ENCODE results near the gene SLC34A3. TPM values are rescaled to one million over a fixed set of nuclear protein-coding genes. Genes with fewer than 3 reads are reported as not detected.
A peak's percentile ranks its signal among the peaks of the same experiment; 100 is the strongest.
"Not testable (repeated sequence)": the region's sequence is repeated elsewhere in the genome, so short reads cannot be mapped to it uniquely, and the experiment has no call there.

SLC34A3 gene
- total RNA-seq, 1 donor from 2014 or later: 0.27 TPM

DNA sequence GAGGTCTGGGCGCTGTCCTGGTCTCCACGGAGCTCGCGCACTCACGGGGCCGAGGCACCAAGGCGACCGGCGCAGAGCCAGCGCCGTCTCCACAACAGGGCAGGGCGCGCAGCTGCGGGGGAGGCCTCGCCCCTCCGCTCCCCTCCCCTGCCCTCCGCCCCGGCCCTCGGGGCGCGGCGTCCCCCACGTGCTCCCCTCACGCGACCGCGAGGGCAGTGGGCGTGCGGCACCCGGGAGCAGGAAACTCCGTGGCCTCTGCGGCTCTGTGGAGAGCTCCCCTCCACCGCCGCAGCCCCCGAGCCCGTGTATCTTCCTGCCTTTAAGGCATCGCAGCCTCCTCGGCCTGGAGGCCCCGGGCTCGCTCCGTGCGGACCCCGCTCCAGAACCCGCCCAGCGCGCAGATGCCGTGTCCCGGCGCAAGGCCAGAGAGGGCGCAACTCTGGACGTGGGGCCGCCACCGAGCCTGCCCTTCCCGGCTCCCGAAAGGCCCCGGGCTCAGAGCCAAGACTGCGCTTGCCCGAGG is 9.7 kb downstream of the SLC34A3 start:
- TF ChIP-seq, protein P1, sequence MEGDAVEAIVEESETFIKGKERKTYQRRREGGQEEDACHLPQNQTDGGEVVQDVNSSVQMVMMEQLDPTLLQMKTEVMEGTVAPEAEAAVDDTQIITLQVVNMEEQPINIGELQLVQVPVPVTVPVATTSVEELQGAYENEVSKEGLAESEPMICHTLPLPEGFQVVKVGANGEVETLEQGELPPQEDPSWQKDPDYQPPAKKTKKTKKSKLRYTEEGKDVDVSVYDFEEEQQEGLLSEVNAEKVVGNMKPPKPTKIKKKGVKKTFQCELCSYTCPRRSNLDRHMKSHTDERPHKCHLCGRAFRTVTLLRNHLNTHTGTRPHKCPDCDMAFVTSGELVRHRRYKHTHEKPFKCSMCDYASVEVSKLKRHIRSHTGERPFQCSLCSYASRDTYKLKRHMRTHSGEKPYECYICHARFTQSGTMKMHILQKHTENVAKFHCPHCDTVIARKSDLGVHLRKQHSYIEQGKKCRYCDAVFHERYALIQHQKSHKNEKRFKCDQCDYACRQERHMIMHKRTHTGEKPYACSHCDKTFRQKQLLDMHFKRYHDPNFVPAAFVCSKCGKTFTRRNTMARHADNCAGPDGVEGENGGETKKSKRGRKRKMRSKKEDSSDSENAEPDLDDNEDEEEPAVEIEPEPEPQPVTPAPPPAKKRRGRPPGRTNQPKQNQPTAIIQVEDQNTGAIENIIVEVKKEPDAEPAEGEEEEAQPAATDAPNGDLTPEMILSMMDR (IDR thresholded peaks at IDR 0.05; ENCODE audit: unreplicated experiment): no peak
- Mint-ChIP-seq H3K27me3 (ENCODE audit: low read depth) (no peaks in the 10 kb centered on the region), H3K27ac (peak overlapping the region; percentile 84), H3K4me3 (peak overlapping the region; percentile 65), H3K36me3 (peaks cover 12% of the 10 kb centered on the region), H3K9me3 (no peaks in the 10 kb centered on the region), H3K4me1 (peaks cover 26% of the 10 kb centered on the region)
- peak; percentile 50 to 72 for DNase-seq (ENCODE audit: low spot score in 2 of 2, unreplicated experiment in 2 of 2)

DNA sequence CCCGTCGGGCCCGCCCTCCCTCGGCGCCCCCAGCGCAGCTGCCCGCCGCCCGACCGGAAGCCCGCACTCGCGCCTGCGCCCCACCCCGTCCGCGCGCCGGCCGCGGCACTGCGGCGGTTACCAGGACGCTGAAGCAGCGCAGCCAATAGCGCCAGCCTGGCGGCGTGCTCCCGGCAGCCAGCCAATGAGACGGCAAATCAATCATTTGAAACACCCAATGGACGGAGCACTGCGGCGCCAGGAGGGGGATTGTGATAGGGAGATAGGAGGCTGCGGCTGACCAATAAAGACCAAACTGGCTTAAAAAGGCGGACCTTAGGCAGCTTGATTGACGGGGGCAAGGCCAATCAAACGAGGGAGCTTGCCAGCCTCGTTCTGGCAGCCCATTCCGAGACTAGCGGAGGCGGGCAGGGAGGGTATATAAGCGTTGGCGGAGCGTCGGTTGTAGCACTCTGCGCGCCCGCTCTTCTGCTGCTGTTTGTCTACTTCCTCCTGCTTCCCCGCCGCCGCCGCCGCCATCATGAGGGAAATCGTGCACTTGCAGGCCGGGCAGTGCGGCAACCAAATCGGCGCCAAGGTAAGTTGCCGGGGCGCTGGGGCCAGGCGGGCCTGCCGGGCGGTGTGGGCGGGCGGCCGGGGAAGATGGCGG is 10.3 kb downstream of the SLC34A3 start, which contains the start of gene TUBB4B:
Gene TUBB4B, plus strand, starts transcription at position 447 of the 649 bp plus-strand sequence. Its CDS starts 74 bp downstream, at position 521.
- peak; percentile 97 to 99 for DNase-seq (ENCODE audit: low spot score in 2 of 2, unreplicated experiment in 2 of 2)
- peak within 1 kb of the TSS; percentile 89 for H3K4me3 Mint-ChIP-seq
- H3K36me3 Mint-ChIP-seq: peaks cover 12% of the 10 kb centered on the region
- no peaks in the 10 kb centered on the region for H3K9me3 Mint-ChIP-seq
- TF ChIP-seq, protein P1 (IDR thresholded peaks at IDR 0.05; ENCODE audit: unreplicated experiment): no peak
- H3K4me1 Mint-ChIP-seq: peaks cover 25% of the 10 kb centered on the region
- H3K27me3 Mint-ChIP-seq (ENCODE audit: low read depth): no peaks in the 10 kb centered on the region
- H3K27ac Mint-ChIP-seq: peak within 1 kb of the TSS; percentile 96

DNA sequence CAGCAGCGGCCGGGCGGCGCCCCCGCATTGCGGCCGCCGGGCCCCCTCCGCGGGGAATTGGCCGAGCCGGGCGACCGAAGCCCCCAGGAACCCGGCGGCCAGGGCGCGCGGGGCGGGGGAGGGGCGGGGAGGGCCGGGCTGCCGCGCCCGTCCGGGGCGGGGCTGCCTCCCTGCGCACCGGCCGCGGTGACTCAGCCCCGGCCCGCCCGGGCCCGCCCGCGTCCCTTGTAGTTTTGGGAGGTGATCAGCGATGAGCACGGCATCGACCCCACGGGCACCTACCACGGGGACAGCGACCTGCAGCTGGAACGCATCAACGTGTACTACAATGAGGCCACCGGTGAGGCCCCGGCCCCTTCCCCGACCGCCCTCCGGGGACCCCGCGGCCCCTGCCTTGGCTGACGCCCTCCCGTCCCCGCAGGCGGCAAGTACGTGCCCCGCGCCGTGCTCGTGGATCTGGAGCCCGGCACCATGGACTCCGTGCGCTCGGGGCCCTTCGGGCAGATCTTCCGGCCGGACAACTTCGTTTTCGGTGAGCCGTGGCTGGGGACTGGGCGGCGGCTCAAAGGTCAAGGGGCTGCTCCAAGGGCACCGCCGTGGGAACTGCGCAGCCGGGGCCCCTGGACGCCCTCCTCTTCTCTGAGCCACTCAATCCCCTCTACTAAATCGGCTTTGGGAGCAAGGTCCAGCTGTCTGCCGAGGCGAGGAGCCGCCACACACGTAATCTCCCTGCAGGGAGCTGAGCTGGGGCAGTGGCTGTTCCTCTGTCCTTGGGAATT is 11.0 kb downstream of the SLC34A3 start:
- Mint-ChIP-seq H3K27ac (peak overlapping the region; percentile 73), H3K36me3 (peaks cover 12% of the 10 kb centered on the region), H3K9me3 (no peaks in the 10 kb centered on the region), H3K4me1 (peaks cover 24% of the 10 kb centered on the region), H3K4me3 (peak overlapping the region; percentile 89), H3K27me3 (ENCODE audit: low read depth) (no peaks in the 10 kb centered on the region)
- peak in 1 of 2 experiments; percentile 54 for DNase-seq (ENCODE audit: low spot score in 2 of 2, unreplicated experiment in 2 of 2)
- TF ChIP-seq, protein P1 (IDR thresholded peaks at IDR 0.05; ENCODE audit: unreplicated experiment): no peak

DNA sequence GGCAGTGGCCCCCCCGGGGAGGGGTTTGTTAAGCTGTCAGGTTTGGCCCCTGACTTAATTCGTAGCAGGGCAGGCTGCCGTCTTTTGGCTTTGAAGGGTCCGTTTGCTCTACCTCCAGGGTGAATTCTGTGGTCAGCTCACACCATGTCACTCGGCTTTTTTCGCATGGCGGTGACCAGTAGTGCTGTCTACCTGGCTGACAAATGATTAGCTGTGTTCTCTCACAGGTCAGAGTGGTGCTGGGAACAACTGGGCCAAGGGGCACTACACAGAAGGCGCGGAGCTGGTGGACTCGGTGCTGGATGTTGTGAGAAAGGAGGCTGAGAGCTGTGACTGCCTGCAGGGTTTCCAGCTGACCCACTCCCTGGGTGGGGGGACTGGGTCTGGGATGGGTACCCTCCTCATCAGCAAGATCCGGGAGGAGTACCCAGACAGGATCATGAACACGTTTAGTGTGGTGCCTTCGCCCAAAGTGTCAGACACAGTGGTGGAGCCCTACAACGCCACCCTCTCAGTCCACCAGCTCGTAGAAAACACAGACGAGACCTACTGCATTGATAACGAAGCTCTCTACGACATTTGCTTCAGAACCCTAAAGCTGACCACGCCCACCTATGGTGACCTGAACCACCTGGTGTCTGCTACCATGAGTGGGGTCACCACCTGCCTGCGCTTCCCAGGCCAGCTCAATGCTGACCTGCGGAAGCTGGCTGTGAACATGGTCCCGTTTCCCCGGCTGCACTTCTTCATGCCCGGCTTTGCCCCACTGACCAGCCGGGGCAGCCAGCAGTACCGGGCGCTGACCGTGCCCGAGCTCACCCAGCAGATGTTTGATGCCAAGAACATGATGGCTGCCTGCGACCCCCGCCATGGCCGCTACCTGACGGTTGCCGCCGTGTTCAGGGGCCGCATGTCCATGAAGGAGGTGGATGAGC is 11.8 kb downstream of the SLC34A3 start:
- H3K4me3 Mint-ChIP-seq: peak overlapping the region; percentile 74
- TF ChIP-seq, protein P1 (IDR thresholded peaks at IDR 0.05; ENCODE audit: unreplicated experiment): no peak
- peaks cover 24% of the 10 kb centered on the region for H3K4me1 Mint-ChIP-seq
- H3K9me3 Mint-ChIP-seq: no peaks in the 10 kb centered on the region
- H3K27me3 Mint-ChIP-seq (ENCODE audit: low read depth): no peaks in the 10 kb centered on the region
- H3K27ac Mint-ChIP-seq: peak overlapping the region; percentile 73
- DNase-seq (ENCODE audit: low spot score in 2 of 2, unreplicated experiment in 2 of 2): no peak
- peaks cover 12% of the 10 kb centered on the region for H3K36me3 Mint-ChIP-seq

DNA sequence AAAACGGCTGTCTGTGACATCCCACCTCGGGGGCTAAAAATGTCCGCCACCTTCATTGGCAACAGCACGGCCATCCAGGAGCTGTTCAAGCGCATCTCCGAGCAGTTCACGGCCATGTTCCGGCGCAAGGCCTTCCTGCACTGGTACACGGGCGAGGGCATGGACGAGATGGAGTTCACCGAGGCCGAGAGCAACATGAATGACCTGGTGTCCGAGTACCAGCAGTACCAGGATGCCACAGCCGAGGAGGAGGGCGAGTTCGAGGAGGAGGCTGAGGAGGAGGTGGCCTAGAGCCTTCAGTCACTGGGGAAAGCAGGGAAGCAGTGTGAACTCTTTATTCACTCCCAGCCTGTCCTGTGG is 12.5 kb downstream of the SLC34A3 start:
- peak overlapping the region; percentile 74 for H3K4me3 Mint-ChIP-seq
- not testable (repeated sequence) for H3K27ac Mint-ChIP-seq; H3K9me3 Mint-ChIP-seq; H3K27me3 Mint-ChIP-seq (ENCODE audit: low read depth); DNase-seq (ENCODE audit: low spot score in 2 of 2, unreplicated experiment in 2 of 2)
- H3K4me1 Mint-ChIP-seq: peaks cover 22% of the 10 kb centered on the region
- peaks cover 12% of the 10 kb centered on the region for H3K36me3 Mint-ChIP-seq
